ENCODE results near the gene CDCA3.

DNA sequence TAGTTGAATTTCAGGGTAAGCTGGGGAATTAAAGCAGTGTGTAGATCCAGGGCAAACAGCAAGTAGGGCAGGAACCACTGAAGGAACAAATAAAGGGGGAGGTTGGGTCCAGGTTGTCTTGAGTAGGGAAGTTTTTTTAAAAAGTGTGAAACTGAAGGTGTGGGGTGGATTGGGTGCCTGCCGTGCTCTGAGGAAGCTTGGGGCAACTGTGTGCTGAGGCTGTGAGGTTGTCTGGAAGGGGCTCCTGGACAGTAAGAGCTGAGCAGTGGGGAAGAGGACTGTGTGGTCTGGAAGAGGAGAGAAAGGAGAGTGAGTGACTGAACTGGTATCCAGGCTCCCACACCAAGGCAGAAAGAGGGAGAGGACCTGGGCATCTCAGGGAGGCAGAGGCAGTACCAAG lies 40.3 kb downstream of the CDCA3 start:
- TF ChIP-seq, protein P1, sequence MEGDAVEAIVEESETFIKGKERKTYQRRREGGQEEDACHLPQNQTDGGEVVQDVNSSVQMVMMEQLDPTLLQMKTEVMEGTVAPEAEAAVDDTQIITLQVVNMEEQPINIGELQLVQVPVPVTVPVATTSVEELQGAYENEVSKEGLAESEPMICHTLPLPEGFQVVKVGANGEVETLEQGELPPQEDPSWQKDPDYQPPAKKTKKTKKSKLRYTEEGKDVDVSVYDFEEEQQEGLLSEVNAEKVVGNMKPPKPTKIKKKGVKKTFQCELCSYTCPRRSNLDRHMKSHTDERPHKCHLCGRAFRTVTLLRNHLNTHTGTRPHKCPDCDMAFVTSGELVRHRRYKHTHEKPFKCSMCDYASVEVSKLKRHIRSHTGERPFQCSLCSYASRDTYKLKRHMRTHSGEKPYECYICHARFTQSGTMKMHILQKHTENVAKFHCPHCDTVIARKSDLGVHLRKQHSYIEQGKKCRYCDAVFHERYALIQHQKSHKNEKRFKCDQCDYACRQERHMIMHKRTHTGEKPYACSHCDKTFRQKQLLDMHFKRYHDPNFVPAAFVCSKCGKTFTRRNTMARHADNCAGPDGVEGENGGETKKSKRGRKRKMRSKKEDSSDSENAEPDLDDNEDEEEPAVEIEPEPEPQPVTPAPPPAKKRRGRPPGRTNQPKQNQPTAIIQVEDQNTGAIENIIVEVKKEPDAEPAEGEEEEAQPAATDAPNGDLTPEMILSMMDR (IDR thresholded peaks at IDR 0.05; ENCODE audit: insufficient read depth, low read depth, low read length), result no peak
- no peak for TF ChIP-seq EZH2 (IDR thresholded peaks at IDR 0.05; ENCODE audit: insufficient read depth, low read length)

Data from astrocyte (in vitro differentiated cells and primary cell).